ENCODE measurements around the gene AFAP1L2. TPM values are rescaled to one million over a fixed set of nuclear protein-coding genes. Genes with fewer than 3 reads are reported as not detected.
A peak's percentile ranks its signal among the peaks of the same experiment; 100 is the strongest.

AFAP1L2 gene
- polyA plus RNA-seq, 2 donors: 7.8 to 8.2 TPM

DNA sequence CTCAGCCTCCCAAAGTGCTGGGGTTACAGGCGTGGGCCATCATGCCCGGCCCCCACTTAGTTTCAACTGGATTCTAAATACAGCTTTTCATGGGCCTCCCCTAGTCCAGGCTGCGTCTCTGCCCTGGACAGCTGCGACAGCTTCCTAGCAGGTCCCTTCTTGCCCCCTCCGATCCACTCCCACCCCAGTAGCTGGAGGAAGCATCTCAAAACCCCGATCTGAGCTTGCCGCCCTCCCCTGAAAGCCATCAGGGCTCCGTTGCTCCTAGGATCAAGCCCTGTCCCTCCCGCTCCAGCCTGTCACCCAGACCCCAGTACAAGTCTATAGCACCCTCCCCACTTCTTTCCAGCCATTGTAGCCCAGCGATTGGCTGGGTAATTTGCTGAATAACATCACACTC, 100.7 kb downstream of the AFAP1L2 start:
- H3K9me3 ChIP-seq (ENCODE audit: control insufficient read depth in 2 of 2, insufficient read depth in 1 of 2, low read depth in 1 of 2, low read length in 1 of 2): no peaks in the 10 kb centered on the region
- peaks cover 3 to 13% of the 10 kb centered on the region in 2 donors for H3K36me3 ChIP-seq (ENCODE audit: control insufficient read depth in 2 of 2, insufficient read depth in 2 of 2, low read length in 1 of 2)
- 71 to 76% methylated on average over 8 to 10 of the region's 10 CpGs for WGBS, 2 donors
- H3K4me3 ChIP-seq (ENCODE audit: low read depth in 1 of 2, low read length in 2 of 2): no peak overlapping the region
- no peak overlapping the region for H3K27ac ChIP-seq (ENCODE audit: low read depth in 2 of 2, low read length in 1 of 2)
- no peaks in the 10 kb centered on the region for H3K27me3 ChIP-seq (ENCODE audit: control insufficient read depth in 1 of 2, insufficient read depth in 2 of 2, low read length in 2 of 2)
- peaks cover 2 to 18% of the 10 kb centered on the region in 2 donors for H3K4me1 ChIP-seq (ENCODE audit: control insufficient read depth in 2 of 2, insufficient read depth in 2 of 2, low read length in 1 of 2)

DNA sequence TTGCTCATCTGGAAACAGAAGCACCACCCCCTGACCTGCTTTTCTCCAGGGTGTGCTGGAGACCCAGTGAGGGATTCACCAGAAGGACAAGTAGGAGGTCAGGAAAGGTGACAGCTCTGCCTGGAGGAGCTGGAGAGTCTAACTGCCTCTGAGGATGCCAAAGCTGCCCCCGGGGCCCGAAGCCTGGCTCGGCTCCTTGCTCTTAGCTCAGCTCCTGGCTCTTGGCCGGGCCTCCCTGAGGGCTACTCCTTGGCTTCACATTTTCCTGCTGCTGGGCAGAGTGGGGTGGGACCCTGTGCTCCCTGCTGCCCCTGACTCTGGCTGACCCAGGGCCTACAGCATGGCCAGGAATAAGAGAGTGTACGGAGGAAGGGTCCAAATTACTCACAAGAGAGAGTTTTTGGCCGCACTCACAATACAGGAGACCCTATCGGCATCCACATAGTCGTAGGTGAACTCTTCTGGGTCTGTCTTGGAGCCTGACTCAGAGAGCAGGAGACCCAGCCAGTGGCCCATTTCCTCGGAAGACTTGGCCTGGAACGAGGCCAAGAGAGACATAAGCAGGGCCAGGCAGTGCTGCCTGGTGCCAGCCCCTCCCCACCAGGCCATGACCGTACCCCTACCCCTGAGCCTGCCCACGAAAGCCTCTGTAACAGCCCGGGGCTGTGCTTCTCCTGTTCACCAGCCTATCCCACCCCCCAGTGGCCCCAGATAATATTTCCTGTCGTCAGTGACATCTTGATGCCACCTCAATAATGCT, 102.2 kb downstream of the AFAP1L2 start:
- H3K9me3 ChIP-seq (ENCODE audit: control insufficient read depth in 2 of 2, insufficient read depth in 1 of 2, low read depth in 1 of 2, low read length in 1 of 2): peaks cover 0 to 1% of the 10 kb centered on the region in 2 donors
- H3K27ac ChIP-seq (ENCODE audit: low read depth in 2 of 2, low read length in 1 of 2): peak overlapping the region in 1 of 2 donors; percentile 34
- no peak overlapping the region for H3K4me3 ChIP-seq (ENCODE audit: low read depth in 1 of 2, low read length in 2 of 2)
- 47 to 59% methylated on average over 14 of the region's 14 CpGs for WGBS, 2 donors
- peaks cover 3 to 16% of the 10 kb centered on the region in 2 donors for H3K36me3 ChIP-seq (ENCODE audit: control insufficient read depth in 2 of 2, insufficient read depth in 2 of 2, low read length in 1 of 2)
- no peaks in the 10 kb centered on the region for H3K27me3 ChIP-seq (ENCODE audit: control insufficient read depth in 1 of 2, insufficient read depth in 2 of 2, low read length in 2 of 2)
- peaks cover 2 to 18% of the 10 kb centered on the region in 2 donors for H3K4me1 ChIP-seq (ENCODE audit: control insufficient read depth in 2 of 2, insufficient read depth in 2 of 2, low read length in 1 of 2)

DNA sequence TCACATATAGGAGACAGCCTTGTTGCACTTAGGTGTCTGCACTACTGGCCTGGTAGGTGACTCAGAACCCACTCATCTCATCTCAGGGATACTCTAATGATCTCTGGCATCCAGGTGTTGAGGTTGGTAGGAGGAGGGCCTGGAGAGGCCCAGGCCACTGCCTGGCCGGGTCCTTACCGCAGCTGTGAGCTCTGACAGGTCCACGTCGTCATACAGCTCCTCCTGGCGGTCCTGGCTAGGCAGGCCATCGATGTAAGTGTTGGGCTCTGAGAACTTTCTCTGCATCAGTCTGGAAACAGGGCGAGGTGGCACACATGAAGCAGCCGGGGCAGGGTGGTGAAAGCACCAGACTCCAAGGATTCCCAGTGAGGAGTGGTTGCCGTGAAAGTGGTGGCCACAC, 103.1 kb downstream of the AFAP1L2 start:
- H3K9me3 ChIP-seq (ENCODE audit: control insufficient read depth in 2 of 2, insufficient read depth in 1 of 2, low read depth in 1 of 2, low read length in 1 of 2): peaks cover 4 to 11% of the 10 kb centered on the region in 2 donors
- peaks cover 2 to 18% of the 10 kb centered on the region in 2 donors for H3K4me1 ChIP-seq (ENCODE audit: control insufficient read depth in 2 of 2, insufficient read depth in 2 of 2, low read length in 1 of 2)
- no peak overlapping the region for H3K4me3 ChIP-seq (ENCODE audit: low read depth in 1 of 2, low read length in 2 of 2)
- H3K27me3 ChIP-seq (ENCODE audit: control insufficient read depth in 1 of 2, insufficient read depth in 2 of 2, low read length in 2 of 2): no peaks in the 10 kb centered on the region
- H3K27ac ChIP-seq (ENCODE audit: low read depth in 2 of 2, low read length in 1 of 2): no peak overlapping the region
- 95% methylated on average over 9 of the region's 9 CpGs for WGBS, 2 donors
- peaks cover 9 to 25% of the 10 kb centered on the region in 2 donors for H3K36me3 ChIP-seq (ENCODE audit: control insufficient read depth in 2 of 2, insufficient read depth in 2 of 2, low read length in 1 of 2)

DNA sequence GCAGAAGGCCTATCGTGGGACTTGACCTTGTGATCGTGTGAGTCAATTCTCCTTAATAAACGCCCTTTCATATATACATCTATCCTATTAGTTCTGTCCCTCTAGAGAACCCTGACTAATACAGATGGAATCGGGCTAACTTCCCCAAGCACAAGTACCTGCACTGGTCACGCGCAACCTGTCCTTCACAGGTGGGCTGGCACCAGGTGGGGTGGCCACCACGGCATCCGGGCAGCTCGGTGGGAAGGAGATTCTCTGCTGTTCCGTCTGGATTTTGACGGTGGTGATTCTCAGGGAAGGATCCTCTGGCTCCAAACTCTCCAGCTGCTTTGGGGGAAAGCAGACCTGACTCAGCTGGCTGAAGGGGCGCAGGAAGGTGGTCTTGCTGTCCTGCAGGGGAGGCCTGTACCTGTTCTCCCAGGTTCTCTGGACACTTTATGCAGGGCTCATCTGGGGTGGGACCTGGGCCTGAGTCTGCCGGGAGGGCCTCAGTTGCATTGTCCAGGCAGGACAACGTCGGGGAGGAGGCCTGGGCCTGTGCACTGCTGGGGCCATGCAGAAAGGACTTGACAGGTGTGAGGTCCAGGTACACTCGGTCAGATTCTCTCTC, 104.2 kb downstream of the AFAP1L2 start:
- Histone ChIP-seq H3K4me1 (ENCODE audit: control insufficient read depth in 2 of 2, insufficient read depth in 2 of 2, low read length in 1 of 2) (peaks cover 2 to 18% of the 10 kb centered on the region in 2 donors), H3K36me3 (ENCODE audit: control insufficient read depth in 2 of 2, insufficient read depth in 2 of 2, low read length in 1 of 2) (peaks cover 9 to 26% of the 10 kb centered on the region in 2 donors), H3K4me3 (ENCODE audit: low read depth in 1 of 2, low read length in 2 of 2) (no peak overlapping the region), H3K27me3 (ENCODE audit: control insufficient read depth in 1 of 2, insufficient read depth in 2 of 2, low read length in 2 of 2) (no peaks in the 10 kb centered on the region), H3K9me3 (ENCODE audit: control insufficient read depth in 2 of 2, insufficient read depth in 1 of 2, low read depth in 1 of 2, low read length in 1 of 2) (peaks cover 4 to 13% of the 10 kb centered on the region in 2 donors), H3K27ac (ENCODE audit: low read depth in 2 of 2, low read length in 1 of 2) (no peak overlapping the region)
- WGBS, 2 donors: 93 to 94% methylated on average over 16 of the region's 16 CpGs

DNA sequence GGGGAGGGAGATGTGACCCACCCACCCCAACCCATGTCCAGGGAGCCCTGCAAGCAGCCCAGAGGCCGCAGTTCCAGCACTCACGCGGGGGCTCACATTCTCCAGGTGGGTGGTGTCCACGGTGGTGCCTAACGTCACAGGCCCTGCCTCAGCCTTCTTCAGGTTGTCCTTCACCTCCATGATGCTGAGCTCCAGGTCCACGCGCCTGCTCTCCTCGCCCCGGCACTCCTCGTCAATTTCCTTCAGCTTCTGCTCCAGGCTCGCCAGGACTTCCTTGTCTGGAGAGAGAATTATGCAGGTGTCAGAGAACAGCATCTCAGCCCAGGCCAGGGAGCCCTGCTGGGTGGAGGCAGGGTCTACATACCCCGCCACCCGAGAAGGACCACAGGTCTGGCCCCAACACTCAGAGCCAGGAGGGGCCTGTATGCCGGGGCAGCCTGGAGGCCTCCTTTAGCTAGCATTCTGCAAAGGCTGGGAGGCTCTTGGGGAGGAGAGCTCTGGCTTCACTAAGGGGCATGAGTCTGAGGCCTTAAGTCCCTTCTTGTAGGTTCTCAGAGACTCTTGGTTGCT, 107.1 kb downstream of the AFAP1L2 start:
- Histone ChIP-seq H3K27ac (ENCODE audit: low read depth in 2 of 2, low read length in 1 of 2) (no peak overlapping the region), H3K9me3 (ENCODE audit: control insufficient read depth in 2 of 2, insufficient read depth in 1 of 2, low read depth in 1 of 2, low read length in 1 of 2) (peaks cover 4 to 13% of the 10 kb centered on the region in 2 donors), H3K36me3 (ENCODE audit: control insufficient read depth in 2 of 2, insufficient read depth in 2 of 2, low read length in 1 of 2) (peaks cover 9 to 26% of the 10 kb centered on the region in 2 donors), H3K4me1 (ENCODE audit: control insufficient read depth in 2 of 2, insufficient read depth in 2 of 2, low read length in 1 of 2) (peaks cover 0 to 15% of the 10 kb centered on the region in 2 donors), H3K27me3 (ENCODE audit: control insufficient read depth in 1 of 2, insufficient read depth in 2 of 2, low read length in 2 of 2) (no peaks in the 10 kb centered on the region), H3K4me3 (ENCODE audit: low read depth in 1 of 2, low read length in 2 of 2) (no peak overlapping the region)
- 96 to 98% methylated on average over 12 to 14 of the region's 14 CpGs for WGBS, 2 donors

DNA sequence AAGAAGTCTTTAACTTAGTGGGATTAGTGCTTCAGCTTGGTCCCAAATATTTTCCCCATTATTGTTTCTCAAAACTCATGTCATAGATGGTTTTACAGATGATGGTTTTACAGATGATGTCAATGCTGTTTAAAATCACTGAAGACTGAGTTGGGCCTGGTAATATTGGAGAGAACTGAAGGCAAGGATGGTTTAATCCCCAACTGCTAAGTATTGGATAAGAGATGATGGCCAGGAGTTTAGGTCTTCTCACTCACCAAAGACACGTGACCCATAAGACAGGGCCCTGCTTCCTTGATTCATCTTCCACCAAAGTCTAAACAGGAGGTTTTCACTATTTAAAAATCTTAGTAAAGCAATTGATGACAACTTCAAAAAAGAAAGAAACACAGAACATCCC, 108.9 kb downstream of the AFAP1L2 start:
- H3K4me3 ChIP-seq (ENCODE audit: low read depth in 1 of 2, low read length in 2 of 2): no peak overlapping the region
- H3K9me3 ChIP-seq (ENCODE audit: control insufficient read depth in 2 of 2, insufficient read depth in 1 of 2, low read depth in 1 of 2, low read length in 1 of 2): peaks cover 4 to 13% of the 10 kb centered on the region in 2 donors
- H3K36me3 ChIP-seq (ENCODE audit: control insufficient read depth in 2 of 2, insufficient read depth in 2 of 2, low read length in 1 of 2): peaks cover 6 to 21% of the 10 kb centered on the region in 2 donors
- no peak overlapping the region for H3K27ac ChIP-seq (ENCODE audit: low read depth in 2 of 2, low read length in 1 of 2)
- H3K4me1 ChIP-seq (ENCODE audit: control insufficient read depth in 2 of 2, insufficient read depth in 2 of 2, low read length in 1 of 2): peaks cover 0 to 1% of the 10 kb centered on the region in 2 donors
- no peaks in the 10 kb centered on the region for H3K27me3 ChIP-seq (ENCODE audit: control insufficient read depth in 1 of 2, insufficient read depth in 2 of 2, low read length in 2 of 2)
- 0 to 14% methylated on average over 1 of the region's 1 CpG for WGBS, 2 donors

DNA sequence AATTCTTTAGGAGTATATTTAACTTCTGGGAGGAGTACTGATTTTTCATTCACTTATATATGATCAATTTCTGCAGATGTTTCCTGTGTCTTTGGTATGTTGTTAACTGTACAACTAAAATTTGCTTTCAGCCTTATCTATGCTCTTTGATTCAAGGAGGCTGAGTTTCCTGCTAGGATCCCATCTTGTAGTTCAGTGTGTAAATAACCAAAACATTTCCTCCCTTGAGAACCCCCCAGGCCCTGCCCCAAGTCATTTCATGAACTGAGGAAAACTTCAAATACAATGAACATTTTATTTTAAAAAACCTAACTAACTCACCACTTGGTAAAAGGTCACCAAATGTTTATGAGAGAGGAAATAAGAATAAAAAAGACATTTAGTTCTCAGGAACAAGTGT, 109.8 kb downstream of the AFAP1L2 start:
- Histone ChIP-seq H3K9me3 (ENCODE audit: control insufficient read depth in 2 of 2, insufficient read depth in 1 of 2, low read depth in 1 of 2, low read length in 1 of 2) (peaks cover 4 to 13% of the 10 kb centered on the region in 2 donors), H3K27ac (ENCODE audit: low read depth in 2 of 2, low read length in 1 of 2) (no peak overlapping the region), H3K27me3 (ENCODE audit: control insufficient read depth in 1 of 2, insufficient read depth in 2 of 2, low read length in 2 of 2) (no peaks in the 10 kb centered on the region), H3K36me3 (ENCODE audit: control insufficient read depth in 2 of 2, insufficient read depth in 2 of 2, low read length in 1 of 2) (peaks cover 10 to 16% of the 10 kb centered on the region in 2 donors), H3K4me1 (ENCODE audit: control insufficient read depth in 2 of 2, insufficient read depth in 2 of 2, low read length in 1 of 2) (no peaks in the 10 kb centered on the region), H3K4me3 (ENCODE audit: low read depth in 1 of 2, low read length in 2 of 2) (no peak overlapping the region)

DNA sequence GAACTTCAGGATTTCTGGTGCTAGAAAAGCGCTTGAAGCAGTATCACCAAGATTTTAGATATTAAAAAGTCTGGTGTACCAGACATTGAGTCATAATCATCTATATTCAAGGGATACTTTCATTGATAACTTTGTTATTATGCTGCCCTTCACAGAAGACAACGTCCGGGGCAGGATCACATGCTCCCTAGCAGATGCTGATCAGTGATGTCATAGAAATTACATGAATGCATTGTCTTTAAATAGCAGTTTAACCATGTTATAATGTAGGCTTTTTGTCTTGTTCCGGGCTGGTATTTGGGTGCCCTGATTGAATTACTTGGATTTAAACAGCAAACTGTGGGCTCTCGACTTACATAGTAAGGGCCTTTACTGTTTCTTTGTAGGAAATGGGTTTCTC, 111.2 kb downstream of the AFAP1L2 start:
- Histone ChIP-seq H3K36me3 (ENCODE audit: control insufficient read depth in 2 of 2, insufficient read depth in 2 of 2, low read length in 1 of 2) (peaks cover 10 to 16% of the 10 kb centered on the region in 2 donors), H3K4me3 (ENCODE audit: low read depth in 1 of 2, low read length in 2 of 2) (no peak overlapping the region), H3K4me1 (ENCODE audit: control insufficient read depth in 2 of 2, insufficient read depth in 2 of 2, low read length in 1 of 2) (no peaks in the 10 kb centered on the region), H3K27me3 (ENCODE audit: control insufficient read depth in 1 of 2, insufficient read depth in 2 of 2, low read length in 2 of 2) (no peaks in the 10 kb centered on the region), H3K9me3 (ENCODE audit: control insufficient read depth in 2 of 2, insufficient read depth in 1 of 2, low read depth in 1 of 2, low read length in 1 of 2) (peaks cover 4 to 13% of the 10 kb centered on the region in 2 donors), H3K27ac (ENCODE audit: low read depth in 2 of 2, low read length in 1 of 2) (no peak overlapping the region)
- 89 to 90% methylated on average over 5 of the region's 5 CpGs for WGBS, 2 donors

DNA sequence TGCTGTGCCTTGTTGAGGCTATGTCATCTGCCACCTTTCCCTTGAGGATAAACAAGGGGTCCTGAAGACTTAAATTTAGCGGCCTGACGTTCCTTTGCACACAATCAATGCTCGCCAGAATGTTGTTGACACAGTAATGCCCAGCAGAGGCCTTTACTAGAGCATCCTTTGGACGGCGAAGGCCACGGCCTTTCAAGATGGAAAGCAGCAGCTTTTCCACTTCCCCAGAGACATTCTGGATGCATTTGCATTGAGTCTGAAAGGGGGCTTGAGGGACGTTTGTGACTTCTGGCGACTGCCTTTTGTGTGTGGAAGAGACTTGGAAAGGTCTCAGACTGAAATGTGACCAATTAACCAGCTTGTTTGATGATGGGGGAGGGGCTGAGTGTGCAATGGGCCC, 112.8 kb downstream of the AFAP1L2 start:
- H3K27ac ChIP-seq (ENCODE audit: low read depth in 2 of 2, low read length in 1 of 2): no peak overlapping the region
- H3K27me3 ChIP-seq (ENCODE audit: control insufficient read depth in 1 of 2, insufficient read depth in 2 of 2, low read length in 2 of 2): no peaks in the 10 kb centered on the region
- H3K4me1 ChIP-seq (ENCODE audit: control insufficient read depth in 2 of 2, insufficient read depth in 2 of 2, low read length in 1 of 2): no peaks in the 10 kb centered on the region
- H3K4me3 ChIP-seq (ENCODE audit: low read depth in 1 of 2, low read length in 2 of 2): no peak overlapping the region
- peaks cover 6 to 7% of the 10 kb centered on the region in 2 donors for H3K36me3 ChIP-seq (ENCODE audit: control insufficient read depth in 2 of 2, insufficient read depth in 2 of 2, low read length in 1 of 2)
- 83 to 85% methylated on average over 8 of the region's 8 CpGs for WGBS, 2 donors
- peaks cover under 1 to 5% of the 10 kb centered on the region in 2 donors for H3K9me3 ChIP-seq (ENCODE audit: control insufficient read depth in 2 of 2, insufficient read depth in 1 of 2, low read depth in 1 of 2, low read length in 1 of 2)
